Right renal cortex interstitium (tissue), 3 donors: ENCODE measurements around the gene OBP2B. TPM values are rescaled to one million over a fixed set of nuclear protein-coding genes. Genes with fewer than 3 reads are reported as not detected.
"Not testable (repeated sequence)": the region's sequence is repeated elsewhere in the genome, so short reads cannot be mapped to it uniquely, and the experiment has no call there.

Experiments
- DNase-seq, 3 donors: peaks; one replicate each; pipeline ENCODE4 v3.0.0-alpha.2; 2013; ENCODE audit warnings: low read depth in 3 of 3, low spot score in 2 of 3
- polyA plus RNA-seq, 3 donors: library from polyadenylated mRNA; unstranded; fragments of 120-200 nt; gene quantifications; one replicate each; pipeline ENCODE4 v1.2.1, GENCODE V29; 2013; ENCODE audit not compliant: insufficient read length in 3 of 3

Gene OBP2B
- polyA plus RNA-seq, result under 1 TPM in 1 of 3 donors, not detected in 2; 0.64 TPM

- DNase-seq, result not testable (repeated sequence)
Observed at GRCh38 chr9:133208880-133209300, at the start of gene OBP2B. OBP2B (minus strand) TSS chr9:133209250; CDS start chr9:133209199, 51 bp downstream.

GRCh38 chr9:133258061-133259015 lies 49.3 kb upstream of the OBP2B start:
- DNase-seq, result peak in 1 of 3 donors; percentile 47

- no peak for DNase-seq
Observed at GRCh38 chr9:133257465-133257956, 48.5 kb upstream of the OBP2B start.

- DNase-seq, result no peak
Observed at GRCh38 chr9:133256686-133257091, 47.6 kb upstream of the OBP2B start.

- DNase-seq, result no peak
Observed at GRCh38 chr9:133256136-133256461, 47.0 kb upstream of the OBP2B start.

- DNase-seq, result no peak
Observed at GRCh38 chr9:133255371-133256135, 46.5 kb upstream of the OBP2B start.

GRCh38 chr9:133254471-133254870 lies 45.4 kb upstream of the OBP2B start:
- no peak for DNase-seq

GRCh38 chr9:133253268-133253667 lies 44.2 kb upstream of the OBP2B start:
- DNase-seq, result no peak

GRCh38 chr9:133252301-133253020 lies 43.4 kb upstream of the OBP2B start:
- no peak for DNase-seq

- DNase-seq, result no peak
Observed at GRCh38 chr9:133251773-133252172, 42.7 kb upstream of the OBP2B start.

- not testable (repeated sequence) for DNase-seq
Observed at GRCh38 chr9:133251221-133251620, 42.2 kb upstream of the OBP2B start.

GRCh38 chr9:133250741-133251170 lies 41.7 kb upstream of the OBP2B start:
- no peak for DNase-seq

- no peak for DNase-seq
Observed at GRCh38 chr9:133249337-133249736, 40.3 kb upstream of the OBP2B start.

- no peak for DNase-seq
Observed at GRCh38 chr9:133248726-133249295, 39.8 kb upstream of the OBP2B start.

- no peak for DNase-seq
Observed at GRCh38 chr9:133247632-133248031, 38.6 kb upstream of the OBP2B start.

- no peak for DNase-seq
Observed at GRCh38 chr9:133246991-133247390, 37.9 kb upstream of the OBP2B start.

- no peak for DNase-seq
Observed at GRCh38 chr9:133246562-133246961, 37.5 kb upstream of the OBP2B start.

- no peak for DNase-seq
Observed at GRCh38 chr9:133242991-133243390, 33.9 kb upstream of the OBP2B start.

- no peak for DNase-seq
Observed at GRCh38 chr9:133242241-133242640, 33.2 kb upstream of the OBP2B start.

GRCh38 chr9:133239533-133240090 lies 30.6 kb upstream of the OBP2B start:
- DNase-seq, result no peak
